ENCODE results near the gene CHRND. TPM values are rescaled to one million over a fixed set of nuclear protein-coding genes. Genes with fewer than 3 reads are reported as not detected.

Gene CHRND
- total RNA-seq, 2 experiments from 2014 or later, result not detected

GRCh38 chr2:232492963-232493700 is 32.8 kb upstream of the CHRND start:
- POLR2A ChIA-PET, result no interaction called here
- no peak overlapping the region for H3K27ac Mint-ChIP-seq
- peaks cover 3% of the 10 kb centered on the region for H3K4me1 Mint-ChIP-seq
- no peak for DNase-seq
- peaks cover 20% of the 10 kb centered on the region for H3K27me3 Mint-ChIP-seq
- no peak overlapping the region for H3K4me3 Mint-ChIP-seq
- CTCF ChIA-PET, result no interaction called here
- H3K9me3 Mint-ChIP-seq, result no peaks in the 10 kb centered on the region
- no peaks in the 10 kb centered on the region for H3K36me3 Mint-ChIP-seq (ENCODE audit: low read depth)

- H3K36me3 Mint-ChIP-seq (ENCODE audit: low read depth), result no peaks in the 10 kb centered on the region
- H3K9me3 Mint-ChIP-seq, result no peaks in the 10 kb centered on the region
- CTCF ChIA-PET, result no interaction called here
- H3K4me3 Mint-ChIP-seq, result no peak overlapping the region
- POLR2A ChIA-PET, result no interaction called here
- H3K27me3 Mint-ChIP-seq, result peaks cover 18% of the 10 kb centered on the region
- no peak for DNase-seq
- no peaks in the 10 kb centered on the region for H3K4me1 Mint-ChIP-seq
- no peak overlapping the region for H3K27ac Mint-ChIP-seq
These were observed 32.1 kb upstream of the CHRND start for GRCh38 chr2:232493701-232494474.

GRCh38 chr2:232494542-232494941 is 31.4 kb upstream of the CHRND start:
- Mint-ChIP-seq H3K36me3 (ENCODE audit: low read depth) (no peaks in the 10 kb centered on the region), H3K9me3 (no peaks in the 10 kb centered on the region), H3K4me1 (no peaks in the 10 kb centered on the region), H3K4me3 (no peak overlapping the region), H3K27me3 (peaks cover 12% of the 10 kb centered on the region), H3K27ac (no peak overlapping the region)
- ChIA-PET CTCF (interaction anchor here (1.2 kb wide), 1 partner anchor 43 kb away, joined by 3 read pairs; no protein-coding TSS in a partner anchor), POLR2A (no interaction called here)
- no peak for DNase-seq

- no peak overlapping the region for H3K4me3 Mint-ChIP-seq
- ChIA-PET POLR2A (no interaction called here), CTCF (interaction anchor here (1.2 kb wide), 1 partner anchor 42 kb away, joined by 3 read pairs; no protein-coding TSS in a partner anchor)
- peaks cover 10% of the 10 kb centered on the region for H3K27me3 Mint-ChIP-seq
- DNase-seq, result no peak
- no peak overlapping the region for H3K27ac Mint-ChIP-seq
- H3K36me3 Mint-ChIP-seq (ENCODE audit: low read depth), result no peaks in the 10 kb centered on the region
- no peaks in the 10 kb centered on the region for H3K9me3 Mint-ChIP-seq
- H3K4me1 Mint-ChIP-seq, result no peaks in the 10 kb centered on the region
These were observed 30.7 kb upstream of the CHRND start for GRCh38 chr2:232495292-232495691.

GRCh38 chr2:232496501-232497270 is 29.3 kb upstream of the CHRND start:
- peaks cover 16% of the 10 kb centered on the region for H3K27me3 Mint-ChIP-seq
- H3K4me1 Mint-ChIP-seq, result no peaks in the 10 kb centered on the region

GRCh38 chr2:232497348-232497747 is 28.6 kb upstream of the CHRND start:
- ChIA-PET POLR2A (no interaction called here), CTCF (interaction anchor here (0.6 kb wide), 1 partner anchor 819 kb away, joined by 3 read pairs; no protein-coding TSS in a partner anchor)
- no peaks in the 10 kb centered on the region for H3K36me3 Mint-ChIP-seq (ENCODE audit: low read depth)
- no peaks in the 10 kb centered on the region for H3K4me1 Mint-ChIP-seq
- DNase-seq, result no peak
- peaks cover 21% of the 10 kb centered on the region for H3K27me3 Mint-ChIP-seq
- no peak overlapping the region for H3K4me3 Mint-ChIP-seq
- no peak overlapping the region for H3K27ac Mint-ChIP-seq
- H3K9me3 Mint-ChIP-seq, result no peaks in the 10 kb centered on the region

More at GRCh38 chr2:232496501-232497270, 29.3 kb upstream of the CHRND start:
- POLR2A ChIA-PET, result no interaction called here
- H3K36me3 Mint-ChIP-seq (ENCODE audit: low read depth), result no peaks in the 10 kb centered on the region
- no peak for DNase-seq
- H3K9me3 Mint-ChIP-seq, result no peaks in the 10 kb centered on the region
- H3K4me3 Mint-ChIP-seq, result no peak overlapping the region
- CTCF ChIA-PET, result interaction anchor here (0.6 kb wide), 1 partner anchor 819 kb away, joined by 3 read pairs; no protein-coding TSS in a partner anchor
- no peak overlapping the region for H3K27ac Mint-ChIP-seq

- no peak overlapping the region for H3K4me3 Mint-ChIP-seq
- peaks cover 26% of the 10 kb centered on the region for H3K27me3 Mint-ChIP-seq
- ChIA-PET CTCF (no interaction called here), POLR2A (no interaction called here)
- no peaks in the 10 kb centered on the region for H3K9me3 Mint-ChIP-seq
- no peak for DNase-seq
- no peaks in the 10 kb centered on the region for H3K36me3 Mint-ChIP-seq (ENCODE audit: low read depth)
- H3K4me1 Mint-ChIP-seq, result peaks cover 2% of the 10 kb centered on the region
- no peak overlapping the region for H3K27ac Mint-ChIP-seq
These were observed 27.5 kb upstream of the CHRND start for GRCh38 chr2:232498452-232498851.

GRCh38 chr2:232501331-232501771 is 24.6 kb upstream of the CHRND start:
- Mint-ChIP-seq H3K4me3 (no peak overlapping the region), H3K4me1 (peaks cover 4% of the 10 kb centered on the region), H3K27ac (no peak overlapping the region), H3K27me3 (peaks cover 49% of the 10 kb centered on the region), H3K9me3 (no peaks in the 10 kb centered on the region), H3K36me3 (ENCODE audit: low read depth) (no peaks in the 10 kb centered on the region)
- ChIA-PET POLR2A (no interaction called here), CTCF (no interaction called here)
- DNase-seq, result no peak

GRCh38 chr2:232501794-232502390 is 24.1 kb upstream of the CHRND start:
- Mint-ChIP-seq H3K27me3 (peaks cover 49% of the 10 kb centered on the region), H3K27ac (no peak overlapping the region), H3K9me3 (no peaks in the 10 kb centered on the region), H3K4me3 (no peak overlapping the region), H3K36me3 (ENCODE audit: low read depth) (no peaks in the 10 kb centered on the region), H3K4me1 (peaks cover 4% of the 10 kb centered on the region)
- POLR2A ChIA-PET, result no interaction called here
- DNase-seq, result no peak
- CTCF ChIA-PET, result no interaction called here

GRCh38 chr2:232502511-232502910 is 23.4 kb upstream of the CHRND start:
- ChIA-PET CTCF (no interaction called here), POLR2A (no interaction called here)
- Mint-ChIP-seq H3K27me3 (peaks cover 49% of the 10 kb centered on the region), H3K4me1 (peaks cover 4% of the 10 kb centered on the region), H3K27ac (no peak overlapping the region), H3K36me3 (ENCODE audit: low read depth) (no peaks in the 10 kb centered on the region), H3K9me3 (no peaks in the 10 kb centered on the region), H3K4me3 (peak overlapping the region; percentile 32)
- DNase-seq, result no peak

GRCh38 chr2:232502911-232503808 is 22.8 kb upstream of the CHRND start:
- Mint-ChIP-seq H3K9me3 (no peaks in the 10 kb centered on the region), H3K27ac (no peak overlapping the region), H3K27me3 (peaks cover 49% of the 10 kb centered on the region), H3K36me3 (ENCODE audit: low read depth) (no peaks in the 10 kb centered on the region), H3K4me3 (no peak overlapping the region), H3K4me1 (peaks cover 4% of the 10 kb centered on the region)
- POLR2A ChIA-PET, result no interaction called here
- DNase-seq, result peak; percentile 27
- CTCF ChIA-PET, result interaction anchor here (1.1 kb wide), 1 partner anchor 19 kb away, joined by 3 read pairs; no protein-coding TSS in a partner anchor

GRCh38 chr2:232503809-232504323 is 22.1 kb upstream of the CHRND start:
- Mint-ChIP-seq H3K4me1 (peaks cover 4% of the 10 kb centered on the region), H3K4me3 (no peak overlapping the region), H3K36me3 (ENCODE audit: low read depth) (no peaks in the 10 kb centered on the region), H3K27me3 (peaks cover 45% of the 10 kb centered on the region), H3K27ac (no peak overlapping the region), H3K9me3 (no peaks in the 10 kb centered on the region)
- no peak for DNase-seq
- POLR2A ChIA-PET, result no interaction called here
- CTCF ChIA-PET, result interaction anchor here (1.1 kb wide), 1 partner anchor 18 kb away, joined by 3 read pairs; no protein-coding TSS in a partner anchor
